Measurements from ENCODE around the gene AHCYL2.

The AHCYL2 gene

DNA sequence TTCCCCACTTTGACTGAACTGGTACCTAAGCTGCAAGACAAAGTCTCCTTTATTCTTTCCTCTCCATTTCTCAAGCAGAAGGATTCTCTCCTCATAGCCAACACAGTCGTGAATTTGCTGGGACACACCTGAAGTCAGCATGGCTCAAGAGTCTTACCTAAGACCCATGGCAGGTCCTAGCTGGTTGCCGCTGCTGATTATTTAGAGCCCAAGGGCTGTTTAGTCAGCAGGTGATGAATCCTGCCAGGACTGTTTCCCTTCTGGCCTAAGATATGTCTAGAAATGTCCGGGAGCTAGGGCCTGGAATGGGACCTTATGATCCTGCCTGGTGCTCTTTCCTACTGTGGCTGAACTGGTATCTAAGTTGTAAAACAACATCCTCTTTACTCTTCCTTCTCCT, 82.8 kb downstream of the AHCYL2 start:
- Histone ChIP-seq H3K27me3 (no peaks in the 10 kb centered on the region), H3K9me3 (no peaks in the 10 kb centered on the region), H3K36me3 (no peaks in the 10 kb centered on the region), H3K4me3 (ENCODE audit: low read depth, low read length) (no peak overlapping the region), H3K4me1 (no peaks in the 10 kb centered on the region)
- TF ChIP-seq, protein P1, sequence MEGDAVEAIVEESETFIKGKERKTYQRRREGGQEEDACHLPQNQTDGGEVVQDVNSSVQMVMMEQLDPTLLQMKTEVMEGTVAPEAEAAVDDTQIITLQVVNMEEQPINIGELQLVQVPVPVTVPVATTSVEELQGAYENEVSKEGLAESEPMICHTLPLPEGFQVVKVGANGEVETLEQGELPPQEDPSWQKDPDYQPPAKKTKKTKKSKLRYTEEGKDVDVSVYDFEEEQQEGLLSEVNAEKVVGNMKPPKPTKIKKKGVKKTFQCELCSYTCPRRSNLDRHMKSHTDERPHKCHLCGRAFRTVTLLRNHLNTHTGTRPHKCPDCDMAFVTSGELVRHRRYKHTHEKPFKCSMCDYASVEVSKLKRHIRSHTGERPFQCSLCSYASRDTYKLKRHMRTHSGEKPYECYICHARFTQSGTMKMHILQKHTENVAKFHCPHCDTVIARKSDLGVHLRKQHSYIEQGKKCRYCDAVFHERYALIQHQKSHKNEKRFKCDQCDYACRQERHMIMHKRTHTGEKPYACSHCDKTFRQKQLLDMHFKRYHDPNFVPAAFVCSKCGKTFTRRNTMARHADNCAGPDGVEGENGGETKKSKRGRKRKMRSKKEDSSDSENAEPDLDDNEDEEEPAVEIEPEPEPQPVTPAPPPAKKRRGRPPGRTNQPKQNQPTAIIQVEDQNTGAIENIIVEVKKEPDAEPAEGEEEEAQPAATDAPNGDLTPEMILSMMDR (IDR thresholded peaks at IDR 0.05; ENCODE audit: low read depth, low read length): no peak
- DNase-seq: no peak

GRCh38 chr7:129308047-129308446, 83.2 kb downstream of the AHCYL2 start:
- DNase-seq: no peak
- H3K9me3 ChIP-seq: no peaks in the 10 kb centered on the region
- no peaks in the 10 kb centered on the region for H3K27me3 ChIP-seq
- no peaks in the 10 kb centered on the region for H3K36me3 ChIP-seq
- H3K4me1 ChIP-seq: no peaks in the 10 kb centered on the region
- no peak overlapping the region for H3K4me3 ChIP-seq (ENCODE audit: low read depth, low read length)
- TF ChIP-seq, protein P1 (IDR thresholded peaks at IDR 0.05; ENCODE audit: low read depth, low read length): no peak

- H3K4me3 ChIP-seq (ENCODE audit: low read depth, low read length): no peak overlapping the region
- TF ChIP-seq, protein P1 (IDR thresholded peaks at IDR 0.05; ENCODE audit: low read depth, low read length): no peak
- no peaks in the 10 kb centered on the region for H3K4me1 ChIP-seq
- H3K27me3 ChIP-seq: no peaks in the 10 kb centered on the region
- H3K9me3 ChIP-seq: no peaks in the 10 kb centered on the region
- DNase-seq: no peak
- H3K36me3 ChIP-seq: no peaks in the 10 kb centered on the region
Measured at GRCh38 chr7:129311429-129311828, 86.6 kb downstream of the AHCYL2 start.

GRCh38 chr7:129313282-129313681, 88.5 kb downstream of the AHCYL2 start:
- Histone ChIP-seq H3K36me3 (no peaks in the 10 kb centered on the region), H3K4me1 (no peaks in the 10 kb centered on the region), H3K9me3 (no peaks in the 10 kb centered on the region), H3K4me3 (ENCODE audit: low read depth, low read length) (no peak overlapping the region), H3K27me3 (no peaks in the 10 kb centered on the region)
- TF ChIP-seq, protein P1 (IDR thresholded peaks at IDR 0.05; ENCODE audit: low read depth, low read length): no peak
- DNase-seq: no peak

- Histone ChIP-seq H3K4me1 (no peaks in the 10 kb centered on the region), H3K36me3 (no peaks in the 10 kb centered on the region), H3K27me3 (no peaks in the 10 kb centered on the region), H3K9me3 (no peaks in the 10 kb centered on the region), H3K4me3 (ENCODE audit: low read depth, low read length) (no peak overlapping the region)
- TF ChIP-seq, protein P1 (IDR thresholded peaks at IDR 0.05; ENCODE audit: low read depth, low read length): no peak
- no peak for DNase-seq
Measured at GRCh38 chr7:129315960-129316359, 91.1 kb downstream of the AHCYL2 start.

DNA sequence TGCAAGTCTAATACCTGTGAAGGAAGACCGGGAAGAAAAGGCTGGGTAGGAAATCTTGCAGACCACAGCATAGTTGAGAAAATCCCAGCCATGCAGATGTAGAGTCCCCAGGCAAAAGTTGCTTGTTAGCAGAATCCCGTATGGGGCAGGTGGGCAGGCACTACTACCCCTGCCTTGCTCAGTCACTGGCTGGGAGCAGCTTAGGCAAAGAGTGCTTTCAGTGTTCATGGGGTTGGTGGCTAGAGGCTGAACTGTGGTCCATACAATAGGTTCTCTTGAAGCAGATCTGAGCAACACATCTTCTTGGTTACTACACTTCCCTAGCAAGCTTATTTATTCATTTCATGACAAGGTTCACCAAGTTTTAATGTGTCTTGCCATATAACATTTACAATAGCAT, 92.6 kb downstream of the AHCYL2 start:
- Histone ChIP-seq H3K27me3 (no peaks in the 10 kb centered on the region), H3K4me3 (ENCODE audit: low read depth, low read length) (no peak overlapping the region), H3K9me3 (no peaks in the 10 kb centered on the region), H3K36me3 (no peaks in the 10 kb centered on the region), H3K4me1 (no peaks in the 10 kb centered on the region)
- TF ChIP-seq, protein P1 (IDR thresholded peaks at IDR 0.05; ENCODE audit: low read depth, low read length): no peak
- no peak for DNase-seq
